GM12878 (cell line): ENCODE measurements around the gene MKX. TPM values are rescaled to one million over a fixed set of nuclear protein-coding genes. Genes with fewer than 3 reads are reported as not detected.

Experiments used
- BCL3 ChIP-seq: IDR thresholded peaks from 2 replicates; pipeline ENCODE4 v1.6.1; 2011; ENCODE audit warnings: borderline replicate concordance, low read depth, mild to moderate bottlenecking, moderate library complexity, low read length; ENCODE audit not compliant: insufficient read depth, poor library complexity, severe bottlenecking
- CEBPZ ChIP-seq: fragments of 150-350 bp; IDR thresholded peaks from 2 replicates; pipeline ENCODE4 v1.6.1; 2016; ENCODE audit warnings: low read depth, low read length
- CREB1 ChIP-seq: IDR thresholded peaks from 2 replicates; pipeline ENCODE4 v1.6.1; 2012; ENCODE audit warnings: low read depth, mild to moderate bottlenecking, inconsistent platforms
- ESRRA ChIP-seq: IDR thresholded peaks from 2 replicates; pipeline ENCODE4 v1.6.1; 2012; ENCODE audit warnings: mild to moderate bottlenecking, low read length, improper control_type of control experiment
- ETV6 ChIP-seq, 2 experiments: fragments of 450-650 bp in 1 of 2; IDR thresholded peaks in 1 of 2; conservative IDR thresholded peaks in 1 of 2; 2 replicates each; pipeline ENCODE4 v1.6.1; 2014; ENCODE audit warnings: antibody characterized with exemption in 1 of 2, borderline replicate concordance in 1 of 2, low read depth in 1 of 2, mild to moderate bottlenecking in 1 of 2, moderate library complexity in 1 of 2
- HSF1 ChIP-seq: fragments of 150-350 bp; IDR thresholded peaks from 2 replicates; pipeline ENCODE4 v1.6.1; 2014; ENCODE audit warnings: mild to moderate bottlenecking, low read depth, low read length
- IRF3 ChIP-seq: fragments of 450-650 bp; IDR thresholded peaks from 2 replicates; pipeline ENCODE4 v1.6.1; 2014; ENCODE audit warnings: mild to moderate bottlenecking
- IRF5 ChIP-seq: fragments of 450-650 bp; IDR thresholded peaks from 2 replicates; pipeline ENCODE4 v1.6.1; 2017; ENCODE audit warnings: borderline replicate concordance
- MAX ChIP-seq: IDR thresholded peaks from 2 replicates; pipeline ENCODE4 v1.6.1; 2012; ENCODE audit warnings: low read depth, low read length, improper control_type of control experiment
- MYC ChIP-seq: IDR thresholded peaks from 2 replicates; pipeline ENCODE4 v1.6.1; 2011; ENCODE audit warnings: mild to moderate bottlenecking, low read length, moderate library complexity, inconsistent platforms; ENCODE audit not compliant: insufficient read depth, insufficient replicate concordance, insufficient read length, severe bottlenecking
- POLR2AphosphoS5 ChIP-seq: IDR thresholded peaks from 2 replicates; pipeline ENCODE4 v1.6.1; 2011; ENCODE audit warnings: mild to moderate bottlenecking, low read length, inconsistent platforms
- RBBP5 ChIP-seq: fragments of 200-600 bp; sonication (generic); conservative IDR thresholded peaks from 2 replicates; pipeline ENCODE4 v1.6.1; 2016
- RCOR1 ChIP-seq: conservative IDR thresholded peaks from 2 replicates; pipeline ENCODE4 v1.6.1; 2012; ENCODE audit warnings: low read depth, low read length, improper control_type of control experiment
- SP1 ChIP-seq: IDR thresholded peaks from one replicate; pipeline ENCODE4 v1.6.1; 2011; ENCODE audit warnings: low read depth, low read length
- WRNIP1 ChIP-seq: IDR thresholded peaks from 2 replicates; pipeline ENCODE4 v1.6.1; 2011; ENCODE audit warnings: low read depth, low read length, improper control_type of control experiment, borderline replicate concordance
- ZNF384 ChIP-seq: IDR thresholded peaks from 2 replicates; pipeline ENCODE4 v1.6.1; 2012; ENCODE audit warnings: low read depth, mild to moderate bottlenecking, low read length, improper control_type of control experiment, borderline replicate concordance
- polyA plus RNA-seq, 11 experiments: library from polyadenylated mRNA; depleted of rRNA in 4 of 11; unstranded in 6 of 11; stranded (reverse) in 5 of 11; fragments of >200 nt; fragmentation: Nextera tagmentation in 4 of 11; fragmentation: Illumina TruSeq in 1 of 11; extraction: Ambion mirVana in 4 of 11; extraction: Trizol in 1 of 11; gene quantifications; 1 replicate in 1 of 11; 2 replicates in 10 of 11; pipeline versions ENCODE4 v1.2.1 to v1.2.3, GENCODE V29; 2011 to 2016; ENCODE audit warnings: inconsistent platforms in 2 of 11, missing spikeins in 2 of 11, low read depth in 1 of 11
- total RNA-seq, 4 experiments: library from RNA; depleted of rRNA in 3 of 4; stranded (reverse); fragments of >200 nt in 3 of 4; fragmentation: Illumina TruSeq in 1 of 4; extraction: Trizol in 1 of 4; gene quantifications; 2 replicates each; pipeline versions ENCODE4 v1.2.1 to v1.2.3, GENCODE V29; 2013 to 2021

MKX gene
- total and polyA plus RNA-seq, 10 of the 15 experiments (the other 5 are each of a cell fraction or from before 2014, with no cell fraction given) = not detected

GRCh38 chr10:27742195-27743011 is 3.2 kb downstream of the MKX start (continued):
- no peak for TF ChIP-seq HSF1
- no peak for TF ChIP-seq POLR2AphosphoS5
- TF ChIP-seq ETV6 (conservative IDR thresholded peaks at IDR 0.05 in 1 of 2, IDR thresholded peaks at IDR 0.05 in 1 of 2; ENCODE audit: borderline replicate concordance in 1 of 2, low read depth in 1 of 2) = no peak
- no peak for TF ChIP-seq IRF5
- TF ChIP-seq BCL3 = no peak
- TF ChIP-seq ZNF384 = no peak
- TF ChIP-seq IRF3 = no peak
- TF ChIP-seq MYC = no peak
- no peak for TF ChIP-seq WRNIP1
- no peak for TF ChIP-seq RBBP5
- TF ChIP-seq CEBPZ = no peak
- no peak for TF ChIP-seq MAX
- TF ChIP-seq ESRRA = no peak
- TF ChIP-seq RCOR1 = 0 out of 2 replicates have a peak, but pooled peaks have one; percentile 70
- TF ChIP-seq SP1 = no peak
- peak; percentile 83 for TF ChIP-seq CREB1
